22Rv1 (cell line): ENCODE measurements around the gene ATOH8.

Experiments
- CTCF ChIP-seq: fragments of 450-650 bp; IDR thresholded peaks from 2 replicates; pipeline ENCODE4 v1.5.1; 2017; ENCODE audit warnings: mild to moderate bottlenecking
- ZFX ChIP-seq: fragments of 450-650 bp; IDR thresholded peaks from 2 replicates; pipeline ENCODE4 v1.6.1; 2017; ENCODE audit warnings: antibody characterized with exemption, borderline replicate concordance

DNA sequence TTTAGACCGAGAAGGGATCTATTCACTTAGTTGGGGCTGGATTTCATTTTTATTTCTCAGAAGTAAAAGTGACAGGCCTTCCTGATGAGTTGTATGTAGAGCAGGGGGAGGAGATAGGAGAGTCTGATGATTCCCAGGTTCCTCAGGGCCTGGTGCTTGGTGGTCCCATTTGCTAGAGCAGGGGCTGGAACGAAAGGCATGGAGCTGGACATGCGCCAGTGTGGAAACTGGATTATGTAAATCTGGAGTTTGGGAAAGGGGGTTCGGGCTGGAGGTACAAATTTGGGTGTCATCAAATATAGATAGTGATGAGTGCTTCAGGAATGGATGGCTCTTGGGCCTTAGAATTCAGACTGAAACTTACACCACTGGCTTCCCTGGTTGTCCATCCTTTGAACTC, 32.1 kb upstream of the ATOH8 start:
- TF ChIP-seq CTCF: no peak
- no peak for TF ChIP-seq ZFX
